ENCODE measurements around the gene NAV2. TPM values are rescaled to one million over a fixed set of nuclear protein-coding genes. Genes with fewer than 3 reads are reported as not detected.
A peak's percentile ranks its signal among the peaks of the same experiment; 100 is the strongest.

The NAV2 gene
- total and polyA plus RNA-seq, 7 donors, result 1.2 to 62.6 (median 22.1) TPM

DNA sequence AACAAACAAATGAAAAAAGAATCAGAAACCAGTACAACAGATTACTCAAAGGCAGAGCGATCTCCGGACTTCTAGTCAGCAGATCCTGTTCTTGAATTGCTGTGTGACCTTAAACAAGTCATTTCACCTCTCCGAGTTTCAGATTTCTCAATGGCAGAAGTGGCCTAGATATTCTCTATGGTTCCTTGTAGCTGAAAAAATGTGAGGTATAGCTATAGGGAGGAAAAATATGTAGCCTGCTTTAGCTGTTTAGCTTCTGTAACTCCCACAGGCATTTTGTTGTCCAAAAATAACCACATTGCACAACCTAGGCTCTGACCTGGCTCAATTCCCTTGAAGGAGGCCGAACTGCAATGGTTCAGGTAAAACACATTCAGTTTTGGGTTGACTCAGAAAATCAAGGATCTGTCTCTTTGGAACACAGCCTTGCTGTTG, 347.0 kb downstream of the NAV2 start:
- 92 to 93% methylated on average over 4 of the region's 4 CpGs for WGBS, 2 donors
- H3K4me1 ChIP-seq, result peaks cover 0 to 49% (median 43%) of the 10 kb centered on the region in 4 donors
- no peaks in the 10 kb centered on the region for H3K27me3 ChIP-seq
- H3K27ac ChIP-seq, result peak overlapping the region in 2 of 4 donors; percentile 10 to 51
- H3K9me3 ChIP-seq, result no peaks in the 10 kb centered on the region
- TF ChIP-seq POLR2A (IDR thresholded peaks at IDR 0.05) (no peak), EP300 (IDR thresholded peaks at IDR 0.05) (no peak), POLR2AphosphoS5 (IDR thresholded peaks at IDR 0.05) (no peak)
- TF ChIP-seq, protein P1, sequence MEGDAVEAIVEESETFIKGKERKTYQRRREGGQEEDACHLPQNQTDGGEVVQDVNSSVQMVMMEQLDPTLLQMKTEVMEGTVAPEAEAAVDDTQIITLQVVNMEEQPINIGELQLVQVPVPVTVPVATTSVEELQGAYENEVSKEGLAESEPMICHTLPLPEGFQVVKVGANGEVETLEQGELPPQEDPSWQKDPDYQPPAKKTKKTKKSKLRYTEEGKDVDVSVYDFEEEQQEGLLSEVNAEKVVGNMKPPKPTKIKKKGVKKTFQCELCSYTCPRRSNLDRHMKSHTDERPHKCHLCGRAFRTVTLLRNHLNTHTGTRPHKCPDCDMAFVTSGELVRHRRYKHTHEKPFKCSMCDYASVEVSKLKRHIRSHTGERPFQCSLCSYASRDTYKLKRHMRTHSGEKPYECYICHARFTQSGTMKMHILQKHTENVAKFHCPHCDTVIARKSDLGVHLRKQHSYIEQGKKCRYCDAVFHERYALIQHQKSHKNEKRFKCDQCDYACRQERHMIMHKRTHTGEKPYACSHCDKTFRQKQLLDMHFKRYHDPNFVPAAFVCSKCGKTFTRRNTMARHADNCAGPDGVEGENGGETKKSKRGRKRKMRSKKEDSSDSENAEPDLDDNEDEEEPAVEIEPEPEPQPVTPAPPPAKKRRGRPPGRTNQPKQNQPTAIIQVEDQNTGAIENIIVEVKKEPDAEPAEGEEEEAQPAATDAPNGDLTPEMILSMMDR (IDR thresholded peaks at IDR 0.05), result no peak
- H3K4me3 ChIP-seq, result no peak overlapping the region
- no peak for DNase-seq
- intact Hi-C loops (cut with DNase I), result loop anchor here (5.0 to 10.0 kb wide), 3 partner anchors 38 to 105 kb away; no protein-coding TSS in a partner anchor
- H3K36me3 ChIP-seq, result peaks cover 6 to 86% (median 11%) of the 10 kb centered on the region in 4 donors

DNA sequence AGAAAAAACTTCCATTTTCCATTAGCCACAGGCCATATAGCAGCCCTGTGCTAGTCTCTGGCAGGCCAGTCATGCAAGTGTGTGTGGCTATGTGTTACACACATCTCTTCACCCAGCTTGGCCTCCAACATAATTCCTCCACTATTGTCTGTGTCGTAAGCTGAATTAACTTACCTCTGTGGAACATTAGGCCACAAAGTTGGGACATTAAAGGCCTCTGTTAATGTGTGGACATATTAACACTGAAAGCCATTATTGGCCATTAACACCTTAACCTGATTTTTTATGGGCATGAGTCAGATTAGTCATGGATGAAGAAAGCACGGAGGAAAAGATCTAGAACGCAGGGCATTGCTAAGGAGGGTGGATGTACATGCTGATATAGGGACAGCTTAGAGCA, 347.5 kb downstream of the NAV2 start:
- H3K4me3 ChIP-seq, result no peak overlapping the region
- WGBS, 2 donors, result 93% methylated on average over 3 of the region's 3 CpGs
- H3K4me1 ChIP-seq, result peaks cover 0 to 43% (median 38%) of the 10 kb centered on the region in 4 donors
- no peak for DNase-seq
- peak overlapping the region in 3 of 4 donors; percentile 10 to 51 (median 38) for H3K27ac ChIP-seq
- TF ChIP-seq POLR2AphosphoS5 (IDR thresholded peaks at IDR 0.05) (no peak), POLR2A (IDR thresholded peaks at IDR 0.05) (no peak), EP300 (IDR thresholded peaks at IDR 0.05) (no peak)
- TF ChIP-seq, protein P1 (IDR thresholded peaks at IDR 0.05), result no peak
- intact Hi-C loops (cut with DNase I), result no loop called here
- no peaks in the 10 kb centered on the region for H3K9me3 ChIP-seq
- no peaks in the 10 kb centered on the region for H3K27me3 ChIP-seq
- H3K36me3 ChIP-seq, result peaks cover 6 to 86% (median 11%) of the 10 kb centered on the region in 4 donors

DNA sequence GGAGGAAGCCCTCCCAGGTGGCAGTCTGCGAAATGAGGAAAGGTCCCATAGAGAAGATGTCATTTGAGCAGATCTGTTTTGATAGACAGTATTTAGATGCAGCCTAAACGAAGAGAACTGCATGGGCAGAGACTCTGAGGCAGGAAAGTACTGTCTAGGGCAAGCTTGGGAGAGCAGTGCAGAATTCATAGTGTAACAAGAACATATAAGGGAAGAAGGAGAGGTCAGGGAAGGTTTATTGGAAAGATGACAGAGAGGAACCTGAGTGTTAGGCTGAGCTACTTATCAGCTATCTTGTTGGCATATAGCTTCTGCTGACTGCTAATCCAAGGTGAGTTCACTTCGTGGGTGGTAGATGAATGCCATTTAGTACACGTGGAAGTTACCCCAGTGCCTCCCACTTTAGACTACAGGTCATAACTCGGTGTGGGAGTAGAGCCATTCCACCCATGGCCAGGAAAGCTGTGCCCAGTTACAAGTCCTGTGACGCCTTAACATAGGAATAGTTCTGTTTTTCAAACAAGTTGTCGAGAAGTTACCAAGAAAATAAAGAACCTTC, 348.1 kb downstream of the NAV2 start:
- no peaks in the 10 kb centered on the region for H3K9me3 ChIP-seq
- peaks cover 6 to 85% (median 10%) of the 10 kb centered on the region in 4 donors for H3K36me3 ChIP-seq
- H3K4me3 ChIP-seq, result no peak overlapping the region
- intact Hi-C loops (cut with DNase I), result no loop called here
- no peak for DNase-seq
- H3K27me3 ChIP-seq, result no peaks in the 10 kb centered on the region
- H3K27ac ChIP-seq, result peak overlapping the region in 3 of 4 donors; percentile 10 to 51 (median 38)
- H3K4me1 ChIP-seq, result peaks cover 0 to 37% (median 32%) of the 10 kb centered on the region in 4 donors
- 89% methylated on average over 7 of the region's 7 CpGs for WGBS, 2 donors
- TF ChIP-seq POLR2AphosphoS5 (IDR thresholded peaks at IDR 0.05) (no peak), EP300 (IDR thresholded peaks at IDR 0.05) (no peak), POLR2A (IDR thresholded peaks at IDR 0.05) (no peak)
- TF ChIP-seq, protein P1 (IDR thresholded peaks at IDR 0.05), result no peak

DNA sequence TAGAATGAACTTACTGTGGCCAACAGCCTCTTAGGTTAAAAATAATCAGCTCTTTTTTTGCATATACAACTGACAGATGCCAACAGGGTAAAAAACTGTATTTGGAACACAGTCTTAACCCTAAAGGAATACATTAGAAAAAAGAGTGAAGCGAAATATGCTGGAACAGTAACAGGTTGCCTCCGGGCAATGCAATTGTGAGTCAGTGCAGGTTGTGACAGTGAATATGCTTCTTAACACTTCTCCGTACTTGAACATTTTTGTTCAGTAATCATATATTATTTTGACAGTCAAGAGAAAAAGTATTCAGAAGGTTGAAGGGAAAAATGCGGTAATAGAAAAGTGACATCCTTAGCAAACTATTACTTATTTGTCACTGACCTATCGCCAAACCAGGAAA, 349.1 kb downstream of the NAV2 start:
- H3K9me3 ChIP-seq, result no peaks in the 10 kb centered on the region
- 96 to 98% methylated on average over 5 of the region's 5 CpGs for WGBS, 2 donors
- intact Hi-C loops (cut with DNase I), result no loop called here
- TF ChIP-seq EP300 (IDR thresholded peaks at IDR 0.05) (no peak), POLR2AphosphoS5 (IDR thresholded peaks at IDR 0.05) (no peak), POLR2A (IDR thresholded peaks at IDR 0.05) (no peak)
- TF ChIP-seq, protein P1 (IDR thresholded peaks at IDR 0.05), result no peak
- no peak overlapping the region for H3K4me3 ChIP-seq
- no peaks in the 10 kb centered on the region for H3K27me3 ChIP-seq
- peaks cover 0 to 27% (median 22%) of the 10 kb centered on the region in 4 donors for H3K4me1 ChIP-seq
- no peak overlapping the region for H3K27ac ChIP-seq
- no peak for DNase-seq
- H3K36me3 ChIP-seq, result peaks cover 2 to 77% (median 9%) of the 10 kb centered on the region in 4 donors
